C1 segment of cervical spinal cord (tissue), 14 donors: Measurements from ENCODE around the gene CXCL1.
"Not testable (repeated sequence)": the region's sequence is repeated elsewhere in the genome, so short reads cannot be mapped to it uniquely, and the experiment has no call there.

Source experiments
- DNase-seq, 14 donors: peaks; one replicate each; lab custom pipeline; 2025; lab: John Stamatoyannopoulos, UW

CXCL1 gene

GRCh38 chr4:73874386-73874785, 5.2 kb downstream of the CXCL1 start:
- no peak for DNase-seq

- DNase-seq = no peak
Observed at GRCh38 chr4:73875401-73875800, 6.2 kb downstream of the CXCL1 start.

GRCh38 chr4:73883306-73883705, 14.1 kb downstream of the CXCL1 start:
- no peak for DNase-seq

DNA sequence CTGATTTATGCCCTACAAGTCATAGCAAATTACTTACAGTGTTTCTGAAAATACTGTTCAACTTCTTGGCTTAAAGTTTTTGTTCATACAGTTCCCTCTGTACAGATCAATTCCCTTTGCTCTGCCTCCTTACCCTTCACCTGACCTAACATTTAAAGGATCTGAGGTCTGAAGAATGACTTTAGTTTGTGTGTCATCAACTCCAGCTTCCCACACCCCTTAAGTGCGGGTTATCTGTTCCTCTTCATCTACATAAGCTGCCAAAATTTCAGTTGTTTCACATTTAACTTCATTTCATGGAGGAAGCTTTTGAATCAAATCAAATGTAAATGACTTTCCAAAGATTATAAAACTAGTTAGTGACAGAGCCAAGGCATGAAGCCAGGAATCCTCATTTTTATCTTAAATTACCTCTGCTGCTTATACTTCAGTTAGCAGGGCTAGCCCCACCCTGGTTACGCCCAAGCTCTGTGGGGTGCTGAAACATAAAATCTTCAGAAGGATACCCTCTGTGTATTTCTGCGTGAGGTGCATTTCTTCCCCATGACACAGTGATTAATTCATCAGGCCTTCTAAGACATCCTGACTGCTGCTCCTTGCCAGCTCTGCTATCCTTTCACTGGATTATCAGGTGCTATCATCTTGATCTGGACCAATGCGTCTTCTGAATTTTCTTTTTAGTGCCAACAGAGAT, 16.5 kb downstream of the CXCL1 start:
- no peak for DNase-seq

GRCh38 chr4:73891326-73891725, 22.1 kb downstream of the CXCL1 start:
- no peak for DNase-seq

- DNase-seq = no peak
Observed at GRCh38 chr4:73891739-73892405, 22.7 kb downstream of the CXCL1 start.

DNA sequence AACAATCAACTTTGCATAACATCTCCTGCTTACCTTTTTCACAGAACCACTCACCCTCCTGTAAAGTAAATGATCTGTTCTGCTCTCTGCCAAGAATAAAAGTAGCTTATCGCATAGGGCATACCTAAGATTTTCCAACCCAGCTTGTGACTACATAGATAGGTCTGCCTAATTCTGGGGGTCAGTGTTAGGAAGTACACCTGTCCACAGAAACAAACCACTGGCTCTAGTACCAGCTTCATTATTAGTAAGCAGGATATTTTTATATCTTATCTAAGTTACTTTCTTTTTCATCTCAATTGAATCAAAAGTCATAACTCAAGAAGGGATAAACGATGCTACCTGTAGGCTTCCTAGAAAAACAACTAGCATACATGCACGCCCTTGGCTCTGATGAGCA, 23.8 kb downstream of the CXCL1 start:
- no peak for DNase-seq

- DNase-seq = no peak
Observed at GRCh38 chr4:73894001-73894400, 24.8 kb downstream of the CXCL1 start.

GRCh38 chr4:73895201-73896175, 26.3 kb downstream of the CXCL1 start:
- DNase-seq = no peak

- no peak for DNase-seq
Observed at GRCh38 chr4:73896416-73896815, 27.2 kb downstream of the CXCL1 start.

- no peak for DNase-seq
Observed at GRCh38 chr4:73897380-73898136, 28.4 kb downstream of the CXCL1 start.

- not testable (repeated sequence) for DNase-seq
Observed at GRCh38 chr4:73899338-73899737, 30.1 kb downstream of the CXCL1 start.

DNA sequence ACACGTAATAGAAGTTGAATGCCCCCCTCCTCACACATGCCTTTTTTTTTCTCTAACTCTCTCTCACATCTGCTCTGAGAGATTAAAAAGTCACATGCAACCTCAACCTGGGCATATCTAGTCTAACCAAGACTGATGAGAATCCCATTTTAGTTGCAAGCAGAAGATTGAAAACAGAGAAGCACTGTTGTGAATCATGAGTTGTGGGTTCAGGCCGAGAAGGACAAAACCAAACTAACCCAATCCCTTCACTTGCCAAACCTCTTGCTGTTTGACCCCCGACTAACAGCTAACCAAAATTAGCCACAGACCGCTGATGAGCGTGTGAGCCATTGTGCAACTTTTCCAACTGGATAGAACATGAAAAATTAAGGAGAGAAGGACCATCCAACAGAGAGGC, 31.8 kb downstream of the CXCL1 start:
- DNase-seq = no peak

DNA sequence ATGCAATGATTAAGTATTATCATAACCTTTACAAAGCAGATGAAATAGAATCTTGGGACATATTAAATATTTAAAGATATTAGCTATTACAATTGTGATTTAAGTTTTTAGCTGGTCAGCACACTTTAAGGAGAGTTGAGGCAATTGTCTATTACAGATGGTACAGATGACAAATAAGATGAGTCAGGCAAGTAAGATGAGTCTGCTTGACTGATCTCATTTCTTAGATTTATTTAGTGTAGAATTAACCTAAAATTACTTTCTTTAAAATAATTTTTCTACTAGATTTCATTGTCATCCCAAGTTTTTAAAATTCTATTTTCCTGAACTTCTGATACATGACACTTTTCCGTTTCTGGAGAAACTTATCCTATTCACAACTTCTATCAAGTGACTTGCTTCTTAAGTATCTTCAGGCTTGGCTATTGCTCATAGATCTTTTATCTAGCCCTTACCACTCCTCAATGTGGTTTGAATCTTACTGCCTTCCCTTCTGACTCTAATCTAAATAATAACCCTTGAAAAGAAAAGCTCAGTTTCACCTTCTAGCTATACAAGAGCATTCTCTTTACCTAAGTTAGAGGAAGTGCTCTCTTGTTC, 32.9 kb downstream of the CXCL1 start:
- no peak for DNase-seq

DNA sequence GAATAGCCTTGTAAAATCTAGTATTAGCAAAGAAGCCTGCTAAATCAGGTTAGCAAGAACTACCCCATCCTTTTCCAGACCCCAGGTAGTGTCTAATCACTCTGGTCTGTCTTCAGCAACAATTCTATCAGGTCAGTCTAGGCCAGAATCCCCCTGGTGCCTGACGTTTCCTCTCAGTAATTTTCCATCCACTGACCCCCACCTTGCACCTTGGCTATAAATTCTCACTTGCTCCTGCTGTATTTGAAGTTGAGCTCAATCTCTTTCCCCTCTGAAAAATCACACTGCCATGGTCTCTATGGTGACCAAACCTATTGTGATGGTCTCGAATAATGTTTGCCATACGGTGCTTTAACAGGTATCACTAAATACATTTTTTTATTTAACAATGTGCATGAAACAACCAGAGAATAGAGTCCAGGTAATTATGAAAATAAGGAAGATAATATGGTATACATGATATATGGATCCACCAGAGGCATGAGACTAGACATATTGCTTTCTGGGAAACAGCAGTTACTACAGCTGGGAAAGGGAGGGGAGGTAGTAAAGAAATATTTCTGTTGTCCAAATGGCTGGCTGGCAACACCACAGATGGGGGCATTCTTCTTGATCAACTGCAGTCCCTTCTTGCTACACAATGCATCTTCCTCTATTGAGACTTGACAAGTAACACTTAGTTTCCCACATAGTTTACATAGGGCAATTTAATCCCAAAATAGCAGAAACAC, 33.8 kb downstream of the CXCL1 start:
- DNase-seq = no peak

DNA sequence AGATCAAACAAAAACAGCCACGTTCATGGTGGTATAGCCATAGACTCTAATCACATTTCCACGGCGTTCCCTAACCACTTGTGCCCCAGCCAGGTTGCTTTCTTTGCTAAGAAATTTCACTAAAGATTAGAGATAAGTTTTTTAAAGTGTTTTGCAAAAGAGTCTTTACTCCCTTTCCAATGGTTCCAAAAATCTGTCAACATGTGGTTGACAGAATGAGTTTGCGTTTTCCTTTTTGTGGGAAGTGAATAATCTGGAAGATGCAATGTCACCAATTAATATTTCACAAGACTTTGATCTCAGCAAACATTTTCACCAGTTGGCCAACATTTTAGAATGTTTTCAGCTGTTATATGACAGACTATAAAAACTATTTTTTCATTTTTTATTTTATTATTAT, 35.3 kb downstream of the CXCL1 start:
- no peak for DNase-seq

DNA sequence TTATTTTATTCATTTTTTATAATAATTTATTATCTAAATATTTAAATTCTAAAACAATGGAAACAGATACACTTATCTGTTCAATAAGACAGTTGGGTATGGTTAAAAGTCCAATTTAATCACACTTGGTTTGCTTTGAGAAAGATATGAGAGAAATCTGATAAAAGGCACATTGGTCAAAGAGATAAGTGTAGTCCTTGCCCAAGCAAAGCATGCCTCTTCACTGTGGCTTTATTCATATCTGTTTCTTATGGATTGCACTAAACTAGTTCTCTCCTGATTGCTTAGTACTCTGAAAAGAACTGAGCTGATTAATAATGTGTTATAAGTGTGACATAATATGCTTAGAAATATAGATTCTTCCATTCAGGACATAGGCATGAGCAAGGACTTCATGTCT, 39.8 kb downstream of the CXCL1 start:
- no peak for DNase-seq

- no peak for DNase-seq
Observed at GRCh38 chr4:73911746-73912145, 42.6 kb downstream of the CXCL1 start.

GRCh38 chr4:73912191-73912590, 43.0 kb downstream of the CXCL1 start:
- DNase-seq = no peak

GRCh38 chr4:73914071-73914470, 44.9 kb downstream of the CXCL1 start:
- DNase-seq = no peak
